HCT116 (cell line): ENCODE data around the gene TNXB. TPM values are rescaled to one million over a fixed set of nuclear protein-coding genes. Genes with fewer than 3 reads are reported as not detected.

Source experiments
- ATAC-seq: fragments of 200-7000 bp; cut with Tn5 transposase; 2 replicates; pipeline ENCODE4 v1.9.1; 2020; ENCODE audit warnings: mild to moderate bottlenecking, moderate library complexity
- BruUV-seq: library from RNA; stranded (reverse); fragments of 400-500 nt; replicated peaks from 2 replicates; lab custom pipeline; 2021; lab: Mats Ljungman, UMichigan
- CTCF ChIA-PET: fragments of 300-600 bp; sonication (Branson Sonifier 250); formaldehyde crosslinking; loops from one replicate; lab custom pipeline; 2021; ENCODE audit warnings: antibody characterized with exemption; lab: Charles Lee
- POLR2A ChIA-PET: fragments of 300-600, 350-600 bp; sonication (Branson Sonifier 250); formaldehyde crosslinking; loops from one replicate; lab custom pipeline; 2021; ENCODE audit warnings: antibody characterized with exemption; lab: Charles Lee
- RAD21 ChIA-PET, 2 experiments: fragments of 300-600 bp; sonication (Branson Sonifier 250); formaldehyde crosslinking; loops; one replicate each; lab custom pipeline; 2023; ENCODE audit warnings: low total read pairs in 2 of 2; ENCODE audit not compliant: uncharacterized antibody in 2 of 2, unreplicated experiment in 2 of 2, low non-redundant PET in 1 of 2; lab: Charles Lee
- DNase-seq: peaks from one replicate; pipeline ENCODE4 v3.0.0-alpha.2; 2010; ENCODE audit warnings: low read depth, low spot score
- H2AFZ ChIP-seq: fragments of 200-600 bp; shearing (Covaris generic), sonication (generic); 2 replicates; pipeline ENCODE4 v1.6.1; 2017; ENCODE audit warnings: low read depth, mixed run types, mixed read lengths, antibody characterized with exemption, low read length; ENCODE audit not compliant: poor library complexity, severe bottlenecking
- H3K27ac ChIP-seq: 2 replicates; pipeline ENCODE4 v1.5.1; 2012; ENCODE audit warnings: low read depth, low read length
- H3K27me3 ChIP-seq: fragments of 200-600 bp; sonication (generic); 2 replicates; pipeline ENCODE4 v1.6.1; 2016; ENCODE audit warnings: mixed run types, low read length, mixed read lengths; ENCODE audit not compliant: insufficient read depth
- H3K36me3 ChIP-seq, 2 experiments: fragments of 200-500 bp in 1 of 2; fragments of 200-600 bp in 1 of 2; sonication (Bioruptor generic) in 1 of 2; sonication (generic) in 1 of 2; 2 replicates each; pipeline versions ENCODE4 v1.5.1 to v1.6.1; 2014 to 2016; ENCODE audit warnings: low read length in 2 of 2, inconsistent platforms in 1 of 2, mixed read lengths in 1 of 2, mixed run types in 1 of 2; ENCODE audit not compliant: insufficient read depth in 2 of 2, control insufficient read depth in 1 of 2
- H3K4me1 ChIP-seq, 2 experiments: fragments of 200-600 bp in 1 of 2; sonication (generic) in 1 of 2; 2 replicates each; pipeline versions ENCODE4 v1.5.1 to v1.6.1; 2012 to 2017; ENCODE audit warnings: low read length in 2 of 2, inconsistent platforms in 1 of 2, mild to moderate bottlenecking in 1 of 2, mixed read lengths in 1 of 2, mixed run types in 1 of 2, moderate library complexity in 1 of 2; ENCODE audit not compliant: insufficient read depth in 2 of 2, control insufficient read depth in 1 of 2
- H3K4me2 ChIP-seq: fragments of 200-600 bp; sonication (generic); 2 replicates; pipeline ENCODE4 v1.6.1; 2017; ENCODE audit warnings: mixed run types, low read length, mixed read lengths
- H3K4me3 ChIP-seq, 2 experiments: fragments of 200-600 bp in 1 of 2; sonication (generic) in 1 of 2; replicated peaks in 1 of 2; 2 replicates each; pipeline ENCODE4 v1.5.1; 2011 to 2016; ENCODE audit warnings: low read length in 2 of 2, control low read depth in 1 of 2, low read depth in 1 of 2, mild to moderate bottlenecking in 1 of 2, mixed read lengths in 1 of 2, mixed run types in 1 of 2
- H3K79me2 ChIP-seq: fragments of 200-600 bp; sonication (generic); 2 replicates; pipeline ENCODE4 v1.6.1; 2017; ENCODE audit warnings: mild to moderate bottlenecking, mixed run types, low read length, moderate library complexity, mixed read lengths; ENCODE audit not compliant: insufficient read depth
- H3K9ac ChIP-seq: fragments of 200-600 bp; sonication (generic); 2 replicates; pipeline ENCODE4 v1.6.1; 2016; ENCODE audit warnings: low read length, mixed read lengths
- H3K9me2 ChIP-seq: fragments of 200-600 bp; sonication (generic), shearing (Covaris generic); 2 replicates; pipeline ENCODE4 v1.6.1; 2017; ENCODE audit warnings: mixed run types, mild to moderate bottlenecking, moderate library complexity; ENCODE audit not compliant: insufficient read depth
- H3K9me3 ChIP-seq, 2 experiments: fragments of 200-500 bp in 1 of 2; fragments of 200-600 bp in 1 of 2; sonication (Bioruptor generic) in 1 of 2; sonication (generic) in 1 of 2; 2 replicates each; pipeline ENCODE4 v1.6.1; 2014 to 2017; ENCODE audit warnings: low read length in 2 of 2, mixed read lengths in 2 of 2, inconsistent platforms in 1 of 2, low read depth in 1 of 2, mild to moderate bottlenecking in 1 of 2, mixed run types in 1 of 2, moderate library complexity in 1 of 2; ENCODE audit not compliant: control insufficient read depth in 1 of 2, insufficient read depth in 1 of 2
- H4K20me1 ChIP-seq: fragments of 200-600 bp; sonication (generic), shearing (Covaris generic); 2 replicates; pipeline ENCODE4 v1.6.1; 2017; ENCODE audit warnings: mixed run types, mild to moderate bottlenecking, moderate library complexity; ENCODE audit not compliant: insufficient read depth
- ATF3 ChIP-seq: IDR thresholded peaks from 2 replicates; pipeline ENCODE4 v1.6.1; 2012
- CBX3 ChIP-seq: IDR thresholded peaks from 2 replicates; pipeline ENCODE4 v1.6.1; 2012; ENCODE audit warnings: low read depth
- CEBPB ChIP-seq: IDR thresholded peaks from 2 replicates; pipeline ENCODE4 v1.6.1; 2012; ENCODE audit warnings: low read depth
- CTCF ChIP-seq, 3 experiments: fragments of 200-600 bp in 1 of 3; sonication (generic) in 1 of 3; IDR thresholded peaks in 2 of 3; conservative IDR thresholded peaks in 1 of 3; 2 replicates each; pipeline ENCODE4 v1.5.1; 2012 to 2017; ENCODE audit warnings: low read depth in 2 of 3, low read length in 2 of 3, antibody characterized with exemption in 1 of 3, borderline replicate concordance in 1 of 3, control low read depth in 1 of 3, mild to moderate bottlenecking in 1 of 3, mixed read lengths in 1 of 3, mixed run types in 1 of 3, moderate library complexity in 1 of 3; ENCODE audit not compliant: insufficient read depth in 1 of 3
- EGR1 ChIP-seq: IDR thresholded peaks from 2 replicates; pipeline ENCODE4 v1.6.1; 2012; ENCODE audit warnings: low read depth
- ELF1 ChIP-seq: IDR thresholded peaks from 2 replicates; pipeline ENCODE4 v1.6.1; 2012; ENCODE audit warnings: low read depth, borderline replicate concordance
- EZH2 ChIP-seq: fragments of 200-600 bp; sonication (generic); IDR thresholded peaks from 2 replicates; pipeline ENCODE4 v1.6.1; 2017; ENCODE audit warnings: antibody characterized with exemption, mixed run types
- EZH2phosphoT487 ChIP-seq: fragments of 200-600 bp; IDR thresholded peaks from 2 replicates; pipeline ENCODE4 v1.6.1; 2018; ENCODE audit warnings: antibody characterized with exemption, borderline replicate concordance
- FOSL1 ChIP-seq: IDR thresholded peaks from 2 replicates; pipeline ENCODE4 v1.6.1; 2012; ENCODE audit warnings: low read depth
- JUND ChIP-seq: IDR thresholded peaks from 2 replicates; pipeline ENCODE4 v1.6.1; 2012
- RAD21 ChIP-seq: IDR thresholded peaks from 2 replicates; pipeline ENCODE4 v1.6.1; 2012; ENCODE audit warnings: low read depth, mild to moderate bottlenecking
- SP1 ChIP-seq: IDR thresholded peaks from 2 replicates; pipeline ENCODE4 v1.6.1; 2012; ENCODE audit warnings: low read depth
- SRF ChIP-seq: IDR thresholded peaks from 2 replicates; pipeline ENCODE4 v1.6.1; 2012; ENCODE audit warnings: low read depth
- TCF7L2 ChIP-seq: IDR thresholded peaks from 2 replicates; pipeline ENCODE4 v1.7.0; 2011; ENCODE audit warnings: borderline replicate concordance, inconsistent platforms; ENCODE audit not compliant: insufficient read depth, insufficient read length; ENCODE audit errors: extremely low read depth
- YY1 ChIP-seq: IDR thresholded peaks from 2 replicates; pipeline ENCODE4 v1.6.1; 2011; ENCODE audit warnings: low read length, low read depth, moderate library complexity, mild to moderate bottlenecking; ENCODE audit not compliant: insufficient replicate concordance; ENCODE audit errors: extremely low read depth
- ZBTB33 ChIP-seq: IDR thresholded peaks from 2 replicates; pipeline ENCODE4 v1.6.1; 2011; ENCODE audit warnings: mild to moderate bottlenecking, low read length, moderate library complexity; ENCODE audit not compliant: insufficient replicate concordance; ENCODE audit errors: extremely low read depth
- ZFX ChIP-seq: fragments of 450-650 bp; IDR thresholded peaks from 2 replicates; pipeline ENCODE4 v1.6.1; 2017
- ZNF274 ChIP-seq: fragments of 200-500 bp; sonication (Bioruptor generic); IDR thresholded peaks from 2 replicates; pipeline ENCODE4 v1.6.1; 2014; ENCODE audit warnings: mild to moderate bottlenecking, low read depth, low read length, inconsistent platforms
- intact Hi-C: fragments of 100-400 bp; cut with micrococcal nuclease; formaldehyde crosslinking; loops from 2 replicates; pipeline ENCODE4 v1.10.0; 2022
- total RNA-seq: library from RNA; stranded (reverse); gene quantifications from one replicate; pipeline ENCODE4 v1.2.1, GENCODE V29; 2021; ENCODE audit not compliant: unreplicated experiment

Gene TNXB
- total RNA-seq, 1 experiment from 2014 or later, result 8.5 TPM

GRCh38 chr6:32149092-32149755 is 40.1 kb upstream of the TNXB start:
- H3K4me3 ChIP-seq, result no peak overlapping the region
- no peak overlapping the region for H3K27ac ChIP-seq
- H3K27me3 ChIP-seq, result no peaks in the 10 kb centered on the region
- H3K36me3 ChIP-seq, result no peaks in the 10 kb centered on the region
- H3K9ac ChIP-seq, result no peak overlapping the region
- no peaks in the 10 kb centered on the region for H3K9me2 ChIP-seq
- ATAC-seq (no peak), DNase-seq (no peak)
- no peak overlapping the region for H2AFZ ChIP-seq
- peaks cover 7 to 15% of the 10 kb centered on the region in 2 experiments; a peak in 3 of 4 replicates for H3K4me1 ChIP-seq
- peaks cover 1% of the 10 kb centered on the region; the same call in 1 of the 2 replicates for H3K79me2 ChIP-seq
- intact Hi-C loops, result no loop called here
- TF ChIP-seq ZFX (no peak), TCF7L2 (no peak), ATF3 (no peak), EZH2phosphoT487 (no peak), ZBTB33 (no peak), JUND (no peak), EZH2 (no peak), CBX3 (no peak), YY1 (no peak), CEBPB (no peak), CTCF (IDR thresholded peaks at IDR 0.05 in 2 of 3, conservative IDR thresholded peaks at IDR 0.05 in 1 of 3; ENCODE audit: borderline replicate concordance in 1 of 3, insufficient read depth in 1 of 3, low read depth in 2 of 3, low read length in 2 of 3) (no peak), ZNF274 (no peak), SRF (no peak), FOSL1 (no peak), EGR1 (no peak), RAD21 (no peak), SP1 (no peak), ELF1 (no peak)
- POLR2A ChIA-PET, result no interaction called here
- H4K20me1 ChIP-seq, result no peaks in the 10 kb centered on the region
- CTCF ChIA-PET, result no interaction called here
- BruUV-seq, result no TSS peak
- RAD21 ChIA-PET, result no interaction called here
- no peaks in the 10 kb centered on the region for H3K9me3 ChIP-seq
- no peak overlapping the region for H3K4me2 ChIP-seq
